ENCODE data around the gene SLC1A1. TPM values are rescaled to one million over a fixed set of nuclear protein-coding genes. Genes with fewer than 3 reads are reported as not detected.

Gene SLC1A1
- total RNA-seq, result 52.7 TPM
- long read RNA-seq, transcript SLC1A1-201 (12 exons, 3,722 nt), result major isoform, 145 of 185 reads
- long read RNA-seq, partial matches to known transcripts, result 10 of 185 reads
- long read RNA-seq, other reads (novel, unspliced or antisense), result 30 of 185 reads

- H3K4me1 ChIP-seq, result peaks cover 14% of the 10 kb centered on the region
- DNase-seq, result peak; percentile 87
- intact Hi-C loops (cut with DNase I), result no loop called here
- no peaks in the 10 kb centered on the region for H3K36me3 ChIP-seq
- TF ChIP-seq CTCF (IDR thresholded peaks at IDR 0.05), result no peak
- peak within 1 kb of the TSS; percentile 72 for H3K4me3 ChIP-seq
- peak; percentile 91 for ATAC-seq
- H3K9me3 ChIP-seq, result no peaks in the 10 kb centered on the region
- H3K27ac ChIP-seq, result peak within 1 kb of the TSS; percentile 65
- no peaks in the 10 kb centered on the region for H3K27me3 ChIP-seq
Observed at GRCh38 chr9:4489919-4490704, at the start of gene SLC1A1. Gene SLC1A1, plus strand, starts transcription at chr9:4490468. Its CDS starts 212 bp downstream, at chr9:4490680.

GRCh38 chr9:4442806-4443205 lies 47.5 kb upstream of the SLC1A1 start:
- no peak for DNase-seq
- H3K36me3 ChIP-seq, result no peaks in the 10 kb centered on the region
- ATAC-seq, result no peak
- TF ChIP-seq CTCF (IDR thresholded peaks at IDR 0.05), result no peak
- H3K4me1 ChIP-seq, result no peaks in the 10 kb centered on the region
- H3K27me3 ChIP-seq, result no peaks in the 10 kb centered on the region
- H3K9me3 ChIP-seq, result no peaks in the 10 kb centered on the region
- no peak overlapping the region for H3K27ac ChIP-seq
- intact Hi-C loops (cut with DNase I), result no loop called here
- H3K4me3 ChIP-seq, result no peak overlapping the region

- TF ChIP-seq CTCF (IDR thresholded peaks at IDR 0.05), result no peak
- no peak for ATAC-seq
- no peak for DNase-seq
- Histone ChIP-seq H3K4me1 (no peaks in the 10 kb centered on the region), H3K27me3 (no peaks in the 10 kb centered on the region), H3K36me3 (no peaks in the 10 kb centered on the region), H3K4me3 (no peak overlapping the region), H3K9me3 (no peaks in the 10 kb centered on the region), H3K27ac (no peak overlapping the region)
- intact Hi-C loops (cut with DNase I), result no loop called here
Observed at GRCh38 chr9:4443439-4443838, 46.8 kb upstream of the SLC1A1 start.

- no peak overlapping the region for H3K27ac ChIP-seq
- intact Hi-C loops (cut with DNase I), result no loop called here
- no peak for DNase-seq
- no peaks in the 10 kb centered on the region for H3K27me3 ChIP-seq
- no peak for ATAC-seq
- no peak for TF ChIP-seq CTCF (IDR thresholded peaks at IDR 0.05)
- no peaks in the 10 kb centered on the region for H3K9me3 ChIP-seq
- no peaks in the 10 kb centered on the region for H3K4me1 ChIP-seq
- no peaks in the 10 kb centered on the region for H3K36me3 ChIP-seq
- H3K4me3 ChIP-seq, result no peak overlapping the region
Observed at GRCh38 chr9:4461437-4461836, 28.8 kb upstream of the SLC1A1 start.

GRCh38 chr9:4463824-4464223 lies 26.4 kb upstream of the SLC1A1 start:
- DNase-seq (no peak), ATAC-seq (no peak)
- no peaks in the 10 kb centered on the region for H3K27me3 ChIP-seq
- H3K27ac ChIP-seq, result no peak overlapping the region
- intact Hi-C loops (cut with DNase I), result no loop called here
- no peak for TF ChIP-seq CTCF (IDR thresholded peaks at IDR 0.05)
- H3K36me3 ChIP-seq, result no peaks in the 10 kb centered on the region
- no peaks in the 10 kb centered on the region for H3K4me1 ChIP-seq
- H3K4me3 ChIP-seq, result no peak overlapping the region
- H3K9me3 ChIP-seq, result no peaks in the 10 kb centered on the region

Data from upper lobe of right lung (tissue), 1 donor.